Activated CD4-positive, CD25-positive, alpha-beta regulatory T cell (primary cell): ENCODE measurements around the gene ADNP.

Experiments used
- DNase-seq, 4 experiments: peaks; one replicate each; lab custom pipeline; 2025; lab: John Stamatoyannopoulos, UW

The ADNP gene

GRCh38 chr20:50874111-50874757 lies 57.0 kb downstream of the ADNP start:
- DNase-seq = no peak

DNA sequence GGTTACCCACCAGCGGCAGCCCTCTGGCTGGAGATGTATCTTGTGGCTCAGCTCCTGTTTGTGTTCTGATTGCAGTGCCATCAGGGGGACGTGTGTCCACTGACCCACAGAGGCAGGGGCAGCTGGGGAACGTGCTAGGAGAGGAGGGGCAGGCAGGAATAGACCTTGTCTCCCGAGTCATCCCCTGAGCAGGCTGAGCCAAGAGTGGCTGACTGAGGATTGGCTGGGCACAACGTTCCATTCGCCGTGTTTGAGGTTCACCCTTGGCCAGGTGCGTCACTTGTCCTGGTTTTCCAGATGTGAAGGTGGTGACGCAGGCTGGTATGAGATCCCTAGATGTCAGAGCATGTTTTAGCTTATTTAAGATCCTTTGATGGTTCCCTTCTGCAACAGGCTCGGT lies 57.7 kb downstream of the ADNP start:
- no peak for DNase-seq

GRCh38 chr20:50872560-50873425 lies 58.4 kb downstream of the ADNP start:
- DNase-seq = no peak

- no peak for DNase-seq
These were observed 60.6 kb downstream of the ADNP start for GRCh38 chr20:50870561-50871161.

DNA sequence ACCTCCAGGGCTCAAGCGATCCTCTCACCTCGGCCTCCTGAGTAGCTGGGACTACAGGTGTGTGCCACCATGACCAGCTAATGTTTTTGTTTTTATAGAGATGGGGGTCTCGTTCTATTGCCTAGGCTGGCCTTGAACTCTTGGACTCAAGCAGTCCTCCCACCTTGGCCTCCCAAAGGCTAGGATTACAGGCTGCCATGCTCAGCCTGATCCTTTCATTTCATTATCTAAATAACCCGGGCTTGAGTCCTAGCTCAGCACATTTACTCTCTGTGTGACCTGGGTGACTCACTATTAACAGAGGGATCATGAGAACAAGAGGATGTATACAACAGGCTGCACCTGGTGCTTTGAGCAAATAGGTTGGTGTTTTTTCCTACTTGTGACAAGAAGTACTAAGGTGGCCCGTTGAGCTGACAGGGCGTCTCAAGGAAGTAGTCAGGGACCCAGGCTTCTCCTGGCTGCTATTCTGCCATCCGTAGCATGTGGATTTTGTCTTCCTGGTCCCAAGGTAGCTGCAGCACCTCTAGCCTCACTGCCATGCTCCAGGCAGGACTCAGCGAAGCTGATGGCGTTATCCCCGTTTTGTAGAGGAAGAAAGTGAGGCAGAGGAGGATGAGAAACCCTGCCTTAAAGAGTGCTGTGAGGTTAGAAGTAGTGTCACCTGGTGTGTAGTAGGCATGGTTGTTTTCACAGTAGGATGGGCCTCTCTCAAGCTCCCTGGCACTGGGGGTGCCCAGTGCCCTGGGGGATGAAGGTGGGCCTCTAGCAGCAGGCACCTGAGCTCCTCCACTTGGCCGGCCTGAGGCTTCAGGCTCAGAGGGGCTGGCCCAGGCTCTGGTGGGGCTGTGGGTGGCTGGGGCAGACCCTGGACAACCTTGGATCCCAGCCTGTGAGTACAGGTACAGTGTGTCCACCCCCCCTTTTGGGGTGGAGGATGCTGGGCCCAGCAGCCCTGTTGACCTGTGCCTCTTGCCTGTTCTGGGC lies 62.4 kb downstream of the ADNP start:
- DNase-seq = no peak

GRCh38 chr20:50867805-50868204 lies 63.4 kb downstream of the ADNP start:
- no peak for DNase-seq

DNA sequence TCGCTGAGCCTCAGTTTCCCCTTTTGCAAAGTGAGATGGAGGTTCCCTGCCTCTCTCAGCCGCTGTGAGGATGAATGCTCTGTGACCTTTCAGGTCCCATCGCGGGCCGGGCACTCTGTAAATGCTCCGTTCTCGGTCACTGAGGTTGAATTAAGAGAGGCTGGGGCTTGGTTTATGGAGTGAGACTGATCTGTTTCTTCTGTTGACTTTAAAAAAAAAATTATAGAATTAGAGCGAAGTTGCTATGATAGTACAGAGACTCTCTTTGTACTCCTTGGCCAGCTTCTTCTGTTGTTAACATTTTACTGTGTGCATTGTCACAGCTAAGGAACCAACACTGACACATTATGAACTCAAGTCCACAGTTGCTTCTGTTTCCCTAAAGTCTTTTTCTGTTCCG lies 64.4 kb downstream of the ADNP start:
- no peak for DNase-seq

GRCh38 chr20:50866036-50866685 lies 65.1 kb downstream of the ADNP start:
- DNase-seq = no peak

- no peak for DNase-seq
These were observed 65.6 kb downstream of the ADNP start for GRCh38 chr20:50865591-50865990.

- no peak for DNase-seq
These were observed 66.1 kb downstream of the ADNP start for GRCh38 chr20:50865114-50865513.

DNA sequence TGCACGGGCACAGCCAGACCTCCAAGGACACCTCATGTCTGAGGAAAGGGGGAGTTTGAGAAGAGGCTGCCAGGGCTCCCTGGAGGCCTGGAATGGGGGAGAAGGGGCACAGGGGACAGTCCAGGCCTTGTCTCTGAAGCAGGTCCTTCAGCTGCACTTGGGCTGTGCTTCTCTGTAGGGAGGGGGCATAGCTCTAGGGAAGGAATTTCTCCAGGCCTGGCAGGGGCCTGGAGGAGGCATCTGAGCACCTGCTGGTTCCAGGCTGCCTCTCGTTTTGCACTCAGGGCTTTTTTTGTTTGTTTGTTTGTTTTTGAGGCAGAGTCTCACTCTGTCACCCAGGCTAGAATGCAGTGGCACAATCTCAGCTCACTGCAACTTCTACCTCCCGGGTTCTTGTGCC lies 68.7 kb downstream of the ADNP start:
- DNase-seq = no peak

- DNase-seq = no peak
These were observed 70.2 kb downstream of the ADNP start for GRCh38 chr20:50861012-50861411.

DNA sequence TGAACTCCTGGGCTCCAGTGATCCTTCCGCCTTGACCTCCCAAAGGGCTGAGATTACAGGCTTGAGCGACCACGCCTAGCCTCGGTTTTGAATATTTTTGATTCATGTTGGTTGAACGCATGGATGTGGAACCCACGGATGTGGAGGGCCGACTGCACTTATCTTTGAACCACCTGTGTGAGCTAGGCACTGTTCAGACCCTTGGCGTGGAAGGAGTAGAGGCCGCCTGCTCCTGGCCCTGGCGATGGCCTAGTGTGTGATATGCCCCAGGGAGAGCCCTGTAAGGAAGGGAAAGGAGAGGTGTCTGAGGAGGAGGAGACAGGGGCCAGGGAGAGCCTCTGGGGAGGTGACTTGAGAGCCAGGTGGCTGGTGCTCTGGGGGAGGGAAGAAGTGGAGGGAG lies 72.1 kb downstream of the ADNP start:
- no peak for DNase-seq

GRCh38 chr20:50858525-50858924 lies 72.7 kb downstream of the ADNP start:
- DNase-seq = no peak

DNA sequence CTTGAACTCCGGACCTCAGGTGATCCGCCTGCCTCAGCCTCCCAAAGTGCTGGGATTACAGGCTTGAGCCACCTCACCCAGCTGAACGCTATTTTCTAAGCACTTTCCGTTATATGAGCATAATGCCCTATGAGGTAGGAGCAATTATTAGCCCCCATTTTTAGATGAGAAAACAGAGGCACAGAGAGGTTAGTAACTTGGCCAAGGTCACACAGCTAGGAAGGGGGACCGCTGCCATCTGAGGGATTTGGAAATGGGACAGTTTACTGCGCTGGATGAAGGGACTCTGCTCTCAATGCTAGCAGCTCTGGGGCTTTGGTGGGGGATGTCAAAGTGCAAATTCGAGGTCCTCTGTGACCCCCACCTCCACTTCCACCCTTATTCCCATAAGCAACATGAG lies 73.9 kb downstream of the ADNP start:
- DNase-seq = no peak

DNA sequence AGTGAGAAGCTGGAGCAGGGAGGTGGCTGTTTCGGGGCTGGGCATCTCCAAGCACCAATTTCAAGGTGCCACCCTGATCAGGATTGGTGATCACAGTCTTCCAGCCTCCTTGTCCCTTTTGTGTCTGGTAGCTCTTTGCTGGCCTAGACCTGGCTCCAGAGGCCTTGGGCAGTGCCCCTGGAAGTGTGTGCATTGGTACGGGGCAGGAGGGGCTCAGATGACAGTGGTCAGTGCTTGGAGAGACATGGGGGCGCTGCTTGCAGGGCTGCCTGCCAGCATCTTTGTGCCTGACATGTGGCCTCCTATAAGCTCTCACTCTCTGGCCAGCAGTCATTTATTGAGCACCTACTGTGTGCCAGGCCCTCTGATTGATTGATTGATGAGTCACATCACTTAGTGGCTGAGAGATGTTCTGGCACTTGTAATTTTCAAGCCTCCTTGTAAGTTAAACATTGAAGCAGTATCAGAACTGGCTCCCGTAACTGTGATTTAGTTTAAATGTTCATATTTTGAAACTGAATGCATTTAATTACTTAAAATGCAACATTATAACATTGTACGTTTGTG lies 74.7 kb downstream of the ADNP start:
- no peak for DNase-seq

- no peak for DNase-seq
These were observed 75.5 kb downstream of the ADNP start for GRCh38 chr20:50855498-50856474.

DNA sequence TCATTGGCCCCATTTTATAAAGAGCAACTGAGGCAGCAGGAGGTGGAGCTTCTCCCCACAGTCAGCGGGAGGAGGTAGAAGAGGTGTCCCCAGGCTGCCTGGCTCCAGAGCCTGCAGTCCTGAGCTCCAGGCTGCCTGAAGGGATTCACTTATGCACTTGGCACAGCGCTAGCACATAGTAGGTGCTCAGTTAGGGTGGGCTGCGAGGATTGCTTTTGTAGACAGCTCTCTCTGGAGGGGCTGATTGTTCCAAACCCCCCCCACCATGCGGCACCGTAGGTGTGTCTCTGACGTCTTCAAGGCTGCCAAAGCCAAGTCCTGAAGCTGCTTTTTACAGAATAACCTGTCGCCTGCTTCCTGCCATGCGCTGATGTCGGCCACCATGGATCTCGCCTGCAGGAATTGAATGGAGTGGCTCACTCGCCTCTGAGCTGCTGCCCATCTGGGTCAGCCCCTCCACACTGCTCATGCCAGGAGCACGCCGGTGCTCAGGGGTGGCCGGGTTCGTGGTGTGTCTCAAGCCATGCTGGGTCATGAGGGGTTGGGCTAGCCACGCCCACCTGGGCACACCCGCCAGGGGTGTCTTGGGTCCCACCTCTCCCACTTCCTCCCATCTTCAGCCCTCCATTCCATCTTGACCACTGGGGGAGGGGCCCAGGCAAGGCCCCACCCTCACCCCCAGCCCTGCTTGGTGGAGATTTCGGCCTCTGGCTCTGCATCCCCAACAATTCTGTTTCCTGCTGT lies 76.6 kb downstream of the ADNP start:
- no peak for DNase-seq

GRCh38 chr20:50852085-50852484 lies 79.2 kb downstream of the ADNP start:
- no peak for DNase-seq
